ENCODE measurements around the gene LEFTY1. TPM values are rescaled to one million over a fixed set of nuclear protein-coding genes. Genes with fewer than 3 reads are reported as not detected.

The LEFTY1 gene
- total RNA-seq, 2 donors from 2014 or later: not detected

Other genes with a start within 250 kb of the LEFTY1 start
- under 1 TPM in 1 of 2 donors, not detected in 1; 0.08 TPM for gene ENAH, start 236.0 kb downstream of the LEFTY1 start, total RNA-seq
- gene SRP9, start 111.3 kb downstream of the LEFTY1 start, total RNA-seq: 100 to 1,000 TPM; 209 to 281 TPM
- 1 to 10 TPM; 1.5 to 1.7 TPM for gene EPHX1, start 79.0 kb downstream of the LEFTY1 start, total RNA-seq
- gene TMEM63A, start 6.8 kb downstream of the LEFTY1 start, total RNA-seq: 100 to 1,000 TPM in 1 of 2 donors, 10 to 100 TPM in 1; 74.9 to 242 TPM
- 100 to 1,000 TPM in 1 of 2 donors, 10 to 100 TPM in 1; 63.2 to 105 TPM for gene PYCR2, start 35.1 kb upstream of the LEFTY1 start, total RNA-seq
- gene LEFTY2, start 52.1 kb upstream of the LEFTY1 start, total RNA-seq: not detected
- 10 to 100 TPM; 16.1 to 18.0 TPM for gene SDE2, start 110.2 kb upstream of the LEFTY1 start, total RNA-seq
- gene H3-3A, start 173.6 kb upstream of the LEFTY1 start, total RNA-seq: 100 to 1,000 TPM; 222 to 316 TPM